Measurements from ENCODE around the gene MYO10. TPM values are rescaled to one million over a fixed set of nuclear protein-coding genes. Genes with fewer than 3 reads are reported as not detected.

Gene MYO10
- total RNA-seq, 2 donors from 2014 or later, result not detected

DNA sequence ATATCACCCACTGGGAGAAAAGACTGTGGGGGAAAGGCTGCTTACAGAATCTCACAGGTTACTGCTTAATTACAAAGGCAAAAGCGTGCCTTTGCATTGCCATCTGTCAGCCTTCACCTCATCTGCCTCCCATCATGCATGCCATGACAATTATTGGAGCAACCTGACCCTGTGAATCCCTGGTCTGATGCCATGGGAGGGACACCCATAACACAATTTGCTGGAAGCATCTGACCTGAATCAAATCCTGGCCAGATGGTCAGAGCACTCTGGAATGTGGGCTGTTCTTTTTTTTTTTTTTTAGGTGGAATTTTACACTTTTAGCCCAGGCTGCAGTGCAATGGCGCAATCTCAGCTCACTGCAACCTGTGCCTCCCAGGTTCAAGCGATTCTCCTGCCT is 307.7 kb downstream of the MYO10 start:
- peaks cover 0 to 3% of the 10 kb centered on the region in 2 donors for H3K4me1 Mint-ChIP-seq (ENCODE audit: low read depth in 2 of 2)
- peaks cover 0 to 10% of the 10 kb centered on the region in 2 donors for H3K27me3 Mint-ChIP-seq
- H3K27ac Mint-ChIP-seq, result no peak overlapping the region
- no peaks in the 10 kb centered on the region for H3K36me3 Mint-ChIP-seq
- ATAC-seq (no peak), DNase-seq (ENCODE audit: low spot score) (no peak)
- H3K4me3 Mint-ChIP-seq, result no peak overlapping the region
- H3K9me3 Mint-ChIP-seq, result peaks cover 4% of the 10 kb centered on the region

DNA sequence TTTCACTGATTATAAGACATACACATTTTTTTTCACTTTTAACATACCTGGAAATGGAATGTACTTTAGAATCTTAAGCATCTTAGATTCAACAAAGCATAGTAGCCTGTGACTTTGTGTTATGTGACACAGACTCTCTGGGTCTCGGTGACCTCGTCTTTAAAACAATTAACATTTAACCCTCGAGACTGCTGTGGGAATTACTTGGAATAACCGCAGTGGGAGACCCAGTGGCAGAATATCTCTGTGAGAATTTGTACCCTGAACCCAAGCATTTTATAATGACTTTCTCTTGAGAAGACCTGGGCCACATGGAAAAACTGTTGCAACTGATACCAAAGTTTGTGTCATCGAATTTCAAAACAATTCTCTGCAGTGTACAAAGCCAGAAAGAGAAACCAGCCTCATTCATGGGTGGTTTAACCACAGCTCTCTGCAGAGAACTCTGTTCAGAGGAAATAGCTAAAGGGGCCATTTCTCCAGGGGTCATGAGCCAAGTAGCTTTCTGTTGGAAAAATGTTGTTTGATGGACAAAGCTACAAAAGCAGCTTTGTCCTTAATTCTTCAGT is 309.3 kb downstream of the MYO10 start:
- peaks cover 0 to 3% of the 10 kb centered on the region in 2 donors for H3K4me1 Mint-ChIP-seq (ENCODE audit: low read depth in 2 of 2)

DNA sequence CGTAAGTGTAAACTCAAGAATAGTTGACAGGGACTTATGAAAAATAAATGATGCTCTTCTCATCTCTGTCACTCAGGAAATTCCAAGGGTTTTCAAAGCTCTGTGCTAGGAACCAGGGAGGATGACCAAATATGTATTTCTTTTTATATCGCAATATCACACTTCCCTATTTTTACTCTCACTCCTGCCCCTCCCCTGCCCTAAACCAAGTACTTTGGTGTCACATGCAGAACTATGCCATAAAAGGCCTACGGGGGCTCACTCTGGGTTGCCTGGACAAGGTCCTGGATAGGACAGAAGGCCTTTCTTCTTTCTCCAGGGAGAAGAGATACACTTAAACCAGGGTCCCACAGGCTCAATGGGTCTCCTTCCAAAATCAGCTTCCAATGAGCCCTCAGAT is 311.0 kb downstream of the MYO10 start:
- Mint-ChIP-seq H3K36me3 (no peaks in the 10 kb centered on the region), H3K27me3 (peaks cover 0 to 10% of the 10 kb centered on the region in 2 donors), H3K9me3 (no peaks in the 10 kb centered on the region), H3K4me1 (ENCODE audit: low read depth in 2 of 2) (peaks cover 0 to 3% of the 10 kb centered on the region in 2 donors), H3K4me3 (no peak overlapping the region), H3K27ac (no peak overlapping the region)
- ATAC-seq (no peak), DNase-seq (ENCODE audit: low spot score) (no peak)

More for the DNA sequence above, 309.3 kb downstream of the MYO10 start:
- Mint-ChIP-seq H3K36me3 (no peaks in the 10 kb centered on the region), H3K27ac (no peak overlapping the region), H3K4me3 (no peak overlapping the region), H3K27me3 (peaks cover 0 to 10% of the 10 kb centered on the region in 2 donors), H3K9me3 (peaks cover 4% of the 10 kb centered on the region)
- peak in 1 of 2 donors; percentile 45 for ATAC-seq
- DNase-seq (ENCODE audit: low spot score), result no peak

DNA sequence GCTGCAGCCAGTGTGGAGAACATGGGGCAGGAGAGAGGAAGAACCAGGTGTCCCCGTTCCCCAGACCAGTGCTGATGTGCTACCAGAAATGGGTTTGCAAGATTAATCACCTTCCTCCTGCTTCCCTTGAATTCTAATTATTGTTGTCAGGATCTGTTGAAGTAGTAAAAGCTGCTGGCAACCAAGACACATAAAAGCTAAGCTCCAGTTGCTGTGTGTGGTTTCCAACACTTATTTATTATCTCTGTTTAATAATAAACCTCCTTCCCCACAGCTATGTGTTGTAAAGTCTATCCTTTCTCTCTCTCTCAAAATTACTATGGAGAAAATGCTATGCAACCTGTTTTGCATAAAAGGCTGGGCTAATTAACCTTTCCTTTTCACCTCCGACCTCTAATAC is 317.0 kb downstream of the MYO10 start:
- no peak overlapping the region for H3K4me3 Mint-ChIP-seq
- peaks cover 3 to 15% of the 10 kb centered on the region in 2 donors for H3K27me3 Mint-ChIP-seq

DNA sequence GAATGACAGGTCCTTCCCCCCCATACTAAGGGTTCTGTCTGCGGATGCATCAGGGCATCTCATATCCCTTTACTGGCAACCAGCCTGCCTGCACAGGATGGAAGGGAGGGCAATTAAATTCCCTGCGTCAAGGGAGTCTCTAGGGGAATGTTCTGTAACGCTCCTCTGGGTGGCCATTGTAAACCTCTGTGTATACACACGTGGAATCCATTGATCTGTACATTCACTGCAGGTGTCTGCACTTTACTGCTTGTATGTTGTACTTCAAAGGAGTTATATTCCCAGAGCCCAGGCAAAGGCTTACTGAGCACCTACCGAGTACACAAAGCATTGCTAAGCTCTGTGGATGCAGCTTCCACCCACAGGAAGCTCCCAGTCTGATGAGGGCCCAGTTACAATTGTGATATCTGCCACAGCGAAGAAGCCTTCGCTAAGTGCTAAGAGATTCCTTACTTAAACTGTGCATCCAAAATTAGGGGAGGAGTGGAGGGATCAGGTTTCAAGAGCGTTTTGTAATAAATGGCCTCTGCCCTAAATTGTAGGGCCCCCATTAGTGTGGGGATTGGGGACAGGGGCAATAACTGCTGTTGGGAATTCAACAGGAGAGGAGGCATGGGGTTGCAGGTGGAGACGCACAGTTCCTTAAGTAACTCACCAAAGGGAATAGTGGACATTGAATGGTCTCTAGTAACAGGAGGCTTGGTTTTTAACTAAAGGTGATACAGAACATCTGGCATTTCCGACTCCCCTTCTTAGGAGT is 317.8 kb downstream of the MYO10 start:
- H3K4me3 Mint-ChIP-seq, result no peak overlapping the region
- no peak for DNase-seq (ENCODE audit: low spot score)
- ATAC-seq, result no peak
- H3K27me3 Mint-ChIP-seq, result peaks cover 3 to 15% of the 10 kb centered on the region in 2 donors
- no peaks in the 10 kb centered on the region for H3K9me3 Mint-ChIP-seq
- H3K27ac Mint-ChIP-seq, result no peak overlapping the region
- H3K36me3 Mint-ChIP-seq, result no peaks in the 10 kb centered on the region
- H3K4me1 Mint-ChIP-seq (ENCODE audit: low read depth in 2 of 2), result peaks cover 0 to 7% of the 10 kb centered on the region in 2 donors

More for the DNA sequence above, 317.0 kb downstream of the MYO10 start:
- DNase-seq (ENCODE audit: low spot score) (no peak), ATAC-seq (no peak)
- Mint-ChIP-seq H3K27ac (no peak overlapping the region), H3K36me3 (no peaks in the 10 kb centered on the region), H3K9me3 (no peaks in the 10 kb centered on the region), H3K4me1 (ENCODE audit: low read depth in 2 of 2) (peaks cover 0 to 7% of the 10 kb centered on the region in 2 donors)

DNA sequence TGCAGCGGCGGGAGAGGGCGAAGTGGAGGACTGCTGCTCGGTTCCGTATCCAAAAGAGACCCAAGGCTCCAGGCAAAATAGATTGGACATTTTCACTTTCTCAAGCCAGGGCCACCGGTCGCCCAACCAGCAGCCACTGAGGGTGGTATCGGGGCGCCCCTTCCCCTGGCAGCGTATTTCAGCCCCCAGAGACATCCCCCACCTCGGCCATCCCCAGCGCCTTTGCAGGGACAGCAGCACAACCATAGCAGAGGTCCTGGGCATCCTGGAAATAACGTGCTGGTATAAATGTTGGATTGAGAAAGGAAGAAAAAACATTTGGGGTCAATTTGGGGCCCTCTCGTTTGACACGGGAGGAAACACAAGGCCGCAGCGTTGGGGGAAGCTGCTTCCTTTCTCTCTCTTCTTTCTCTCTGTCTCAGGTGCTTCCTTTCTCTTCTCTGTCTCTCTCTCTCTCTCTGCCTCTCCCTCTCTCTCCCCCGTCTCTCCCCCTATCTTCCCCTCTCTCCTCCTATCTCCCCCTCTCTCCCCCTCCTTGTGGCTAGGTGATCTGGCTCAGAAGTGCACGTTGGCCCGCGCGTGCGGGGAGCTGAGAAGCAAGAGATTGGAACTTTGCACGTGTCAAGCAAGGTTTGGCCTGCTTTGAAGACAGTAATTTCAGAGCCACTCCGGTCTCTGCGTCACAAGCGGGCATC is 318.7 kb downstream of the MYO10 start:
- H3K36me3 Mint-ChIP-seq, result no peaks in the 10 kb centered on the region
- no peak overlapping the region for H3K4me3 Mint-ChIP-seq
- ATAC-seq, result no peak
- H3K9me3 Mint-ChIP-seq, result no peaks in the 10 kb centered on the region
- peaks cover 3 to 15% of the 10 kb centered on the region in 2 donors for H3K27me3 Mint-ChIP-seq
- H3K27ac Mint-ChIP-seq, result no peak overlapping the region
- DNase-seq (ENCODE audit: low spot score), result no peak
- H3K4me1 Mint-ChIP-seq (ENCODE audit: low read depth in 2 of 2), result peaks cover 0 to 7% of the 10 kb centered on the region in 2 donors

DNA sequence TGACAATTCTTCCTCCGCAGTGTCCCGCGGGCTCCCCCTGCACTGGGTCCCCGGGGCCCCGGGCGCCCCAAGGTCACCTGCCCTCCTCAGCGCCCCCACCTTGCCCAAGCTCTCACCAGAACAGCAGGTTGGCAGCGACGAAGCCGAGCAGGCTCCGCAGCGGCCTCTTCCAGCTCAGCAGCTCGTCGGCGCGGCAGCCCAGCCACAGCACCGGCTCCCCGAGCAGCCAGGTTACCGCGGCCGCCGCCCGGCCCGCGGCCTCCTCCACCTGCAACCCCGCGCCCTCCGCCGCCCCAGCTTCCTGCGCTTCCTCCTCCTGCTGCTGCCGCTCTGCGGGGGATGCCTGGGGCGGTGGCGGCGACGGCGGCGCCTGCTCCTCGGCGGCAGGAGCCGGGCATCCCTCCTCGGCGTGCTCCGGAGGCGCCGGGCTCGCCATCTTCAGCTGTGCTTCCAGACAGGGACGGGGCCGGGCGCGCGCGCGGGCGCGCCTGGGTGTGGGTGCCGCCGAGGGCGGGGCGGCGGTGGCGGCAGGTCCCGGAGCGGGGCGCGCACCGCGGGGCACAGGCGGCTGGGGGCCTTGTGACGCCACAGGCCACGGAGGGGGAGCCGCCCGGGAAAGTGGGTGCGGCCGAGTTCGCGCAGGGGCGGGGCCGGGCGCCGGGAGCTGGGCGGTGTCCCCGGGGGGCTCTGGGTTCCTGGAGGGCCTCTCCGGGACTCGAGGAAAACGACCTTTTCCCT is 319.4 kb downstream of the MYO10 start, which contains the start of gene RETREG1:
Gene RETREG1 (minus strand): TSS at position 462 of the 738 bp plus-strand sequence. CDS start 26 bp downstream, at position 436.
- H3K4me1 Mint-ChIP-seq (ENCODE audit: low read depth in 2 of 2), result peaks cover 0 to 7% of the 10 kb centered on the region in 2 donors
- peak; percentile 75 to 79 for ATAC-seq
- H3K36me3 Mint-ChIP-seq, result no peaks in the 10 kb centered on the region
- no peak for DNase-seq (ENCODE audit: low spot score)
- no peak within 1 kb of the TSS for H3K27ac Mint-ChIP-seq
- H3K4me3 Mint-ChIP-seq, result peak within 1 kb of the TSS; percentile 51
- H3K9me3 Mint-ChIP-seq, result no peaks in the 10 kb centered on the region
- H3K27me3 Mint-ChIP-seq, result peaks cover 3 to 15% of the 10 kb centered on the region in 2 donors

DNA sequence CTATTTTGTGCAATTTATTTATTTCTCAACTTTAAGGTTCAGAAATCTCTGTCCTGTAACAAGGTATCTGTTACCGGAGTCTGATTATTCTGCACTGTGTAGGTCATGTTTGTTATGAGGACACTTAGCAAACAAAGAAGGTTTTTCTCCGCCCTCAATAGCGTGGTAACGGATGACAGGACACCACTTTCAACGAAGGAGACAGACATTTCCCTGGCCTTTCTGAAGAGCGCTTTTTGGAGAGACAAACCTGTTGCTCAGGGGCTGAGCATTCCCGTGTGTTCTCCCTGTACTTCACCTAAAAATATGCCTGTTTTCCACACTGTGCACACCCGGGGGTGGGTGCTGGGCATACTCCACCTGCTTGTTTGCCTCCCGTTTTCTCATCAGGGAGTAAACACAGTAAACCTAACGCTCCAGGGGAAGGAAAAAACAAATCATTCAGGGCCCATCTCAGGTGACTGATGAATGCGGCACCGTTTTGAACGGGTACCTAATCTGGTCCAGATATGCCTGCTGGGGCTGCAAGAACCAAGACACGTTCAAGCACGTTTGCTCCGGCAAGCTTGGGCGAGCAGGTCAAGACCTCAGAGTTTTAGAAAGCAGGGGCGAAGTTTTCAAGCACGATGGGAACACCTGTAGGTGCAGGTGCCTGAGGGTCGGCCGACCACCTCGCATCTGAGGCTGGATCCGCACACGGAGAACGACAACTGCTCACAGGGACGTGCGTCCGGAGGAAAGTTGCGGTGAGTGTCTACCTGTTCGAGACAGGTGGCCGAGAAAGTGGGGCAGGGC is 320.1 kb downstream of the MYO10 start:
- DNase-seq (ENCODE audit: low spot score) (no peak), ATAC-seq (no peak)
- Mint-ChIP-seq H3K27ac (no peak overlapping the region), H3K9me3 (peaks cover 3% of the 10 kb centered on the region), H3K36me3 (no peaks in the 10 kb centered on the region), H3K4me3 (peak overlapping the region; percentile 51), H3K4me1 (ENCODE audit: low read depth in 2 of 2) (peaks cover 0 to 7% of the 10 kb centered on the region in 2 donors), H3K27me3 (peaks cover 3 to 15% of the 10 kb centered on the region in 2 donors)

DNA sequence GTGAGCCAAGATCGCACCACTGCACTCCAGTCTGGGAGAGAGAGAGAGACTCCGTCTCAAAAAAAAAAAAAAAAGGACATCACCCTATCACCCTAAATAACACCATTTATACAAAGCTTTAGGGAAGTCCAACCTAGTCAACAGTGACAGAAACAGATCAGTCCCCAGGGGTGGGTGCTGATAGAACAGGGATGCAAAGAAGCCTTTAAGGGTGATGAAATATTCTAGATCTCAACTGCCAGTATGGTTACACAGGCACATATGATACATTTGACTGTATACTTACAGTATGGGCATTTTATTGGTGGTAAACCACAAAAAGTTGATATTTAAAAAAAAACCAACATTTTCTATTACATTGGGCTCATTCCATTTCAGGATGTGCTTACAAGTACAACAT is 324.1 kb downstream of the MYO10 start:
- no peak for ATAC-seq
- H3K4me3 Mint-ChIP-seq, result no peak overlapping the region

More for the DNA sequence above, 324.1 kb downstream of the MYO10 start:
- H3K36me3 Mint-ChIP-seq, result no peaks in the 10 kb centered on the region
- no peak for DNase-seq (ENCODE audit: low spot score)
- no peak overlapping the region for H3K27ac Mint-ChIP-seq
- peaks cover 3% of the 10 kb centered on the region for H3K9me3 Mint-ChIP-seq
- peaks cover 3 to 15% of the 10 kb centered on the region in 2 donors for H3K27me3 Mint-ChIP-seq
- H3K4me1 Mint-ChIP-seq (ENCODE audit: low read depth in 2 of 2), result peaks cover 0 to 7% of the 10 kb centered on the region in 2 donors

Data from natural killer cell treated with Interleukin-12 subunit alpha and Interleukin-12 subunit beta and Interleukin-15 and Interleukin-18, amount 100 ng/mL, for 72 hours (primary cell).